NT2/D1 (cell line): ENCODE results near the gene MANEA.
A peak's percentile ranks its signal among the peaks of the same experiment; 100 is the strongest.

ENCODE experiments used
- DNase-seq: peaks from one replicate; pipeline ENCODE4 v3.0.0-alpha.2; 2011; ENCODE audit warnings: low read depth, low spot score
- H3K27me3 ChIP-seq: 2 replicates; pipeline ENCODE4 v1.6.0; 2011; ENCODE audit warnings: mild to moderate bottlenecking; ENCODE audit not compliant: insufficient read length, insufficient read depth
- H3K36me3 ChIP-seq: 2 replicates; pipeline ENCODE4 v1.6.1; 2011; ENCODE audit warnings: mild to moderate bottlenecking, low read length, mixed read lengths; ENCODE audit not compliant: insufficient read depth, insufficient read length
- H3K4me1 ChIP-seq: 2 replicates; pipeline ENCODE4 v1.5.1; 2011; ENCODE audit not compliant: insufficient read depth, insufficient read length
- H3K4me3 ChIP-seq: 2 replicates; pipeline ENCODE4 v1.5.1; 2011; ENCODE audit warnings: low read depth; ENCODE audit not compliant: insufficient read length
- H3K9ac ChIP-seq: 2 replicates; pipeline ENCODE4 v1.6.0; 2011; ENCODE audit warnings: low read depth; ENCODE audit not compliant: insufficient read length
- H3K9me3 ChIP-seq: 2 replicates; pipeline ENCODE4 v1.5.1; 2011; ENCODE audit warnings: mild to moderate bottlenecking, low read length; ENCODE audit not compliant: insufficient read depth
- SUZ12 ChIP-seq: IDR thresholded peaks from 2 replicates; pipeline ENCODE4 v1.6.1; 2011; ENCODE audit not compliant: insufficient read length, insufficient read depth; ENCODE audit errors: extremely low read depth
- YY1 ChIP-seq: IDR thresholded peaks from 2 replicates; pipeline ENCODE4 v1.6.1; 2011; ENCODE audit not compliant: insufficient read length, insufficient read depth
- ZNF274 ChIP-seq: IDR thresholded peaks from 2 replicates; pipeline ENCODE4 v1.6.1; 2011; ENCODE audit warnings: mild to moderate bottlenecking, low read depth, low read length

MANEA gene, protein sequence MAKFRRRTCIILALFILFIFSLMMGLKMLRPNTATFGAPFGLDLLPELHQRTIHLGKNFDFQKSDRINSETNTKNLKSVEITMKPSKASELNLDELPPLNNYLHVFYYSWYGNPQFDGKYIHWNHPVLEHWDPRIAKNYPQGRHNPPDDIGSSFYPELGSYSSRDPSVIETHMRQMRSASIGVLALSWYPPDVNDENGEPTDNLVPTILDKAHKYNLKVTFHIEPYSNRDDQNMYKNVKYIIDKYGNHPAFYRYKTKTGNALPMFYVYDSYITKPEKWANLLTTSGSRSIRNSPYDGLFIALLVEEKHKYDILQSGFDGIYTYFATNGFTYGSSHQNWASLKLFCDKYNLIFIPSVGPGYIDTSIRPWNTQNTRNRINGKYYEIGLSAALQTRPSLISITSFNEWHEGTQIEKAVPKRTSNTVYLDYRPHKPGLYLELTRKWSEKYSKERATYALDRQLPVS

DNA sequence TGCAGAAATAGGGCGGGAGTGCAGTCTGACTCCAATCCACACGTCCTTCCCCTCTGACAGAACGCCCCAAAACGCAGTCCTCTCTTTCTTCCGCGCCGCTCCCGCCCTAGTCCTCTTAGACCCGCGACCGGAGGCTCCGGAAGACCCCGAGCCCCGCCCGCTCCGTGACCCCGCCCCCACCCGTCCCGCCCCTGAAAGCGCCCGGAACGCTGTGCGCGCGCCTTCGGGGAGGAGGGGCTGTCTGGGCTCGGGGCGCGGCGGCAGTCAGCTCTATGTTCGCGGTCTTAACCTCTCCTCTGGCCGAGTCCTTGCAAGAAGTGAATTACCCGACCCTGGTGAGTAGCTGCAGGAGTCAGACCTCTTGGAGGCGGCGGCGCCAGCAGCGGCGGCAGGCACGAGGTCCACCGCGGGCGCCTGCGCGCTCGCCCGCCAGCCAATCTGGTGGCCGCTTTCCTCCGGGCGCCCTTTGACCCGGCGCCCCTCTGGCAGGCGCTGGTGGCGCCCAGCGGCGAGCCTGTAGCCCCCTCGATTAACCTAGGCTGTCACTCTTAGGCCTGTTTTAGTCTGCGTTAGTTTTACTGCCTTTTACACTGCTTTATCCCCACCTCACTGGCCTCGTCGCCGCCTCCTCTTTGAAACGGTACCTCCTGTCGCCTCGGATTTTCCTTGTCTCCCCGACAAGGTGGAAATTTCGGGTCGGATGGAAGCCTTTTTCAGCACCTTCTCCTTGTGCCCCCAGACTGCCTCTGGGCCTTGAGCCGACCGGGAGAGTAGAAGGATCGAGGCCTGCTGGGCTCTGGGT is at the start of gene MANEA:
Gene MANEA, plus strand, starts transcription at position 232 of the 802 bp plus-strand sequence. CDS start 8,905 bp downstream, outside the sequence.
- H3K9ac ChIP-seq, result peak within 1 kb of the TSS; percentile 79
- H3K4me3 ChIP-seq, result peak within 1 kb of the TSS; percentile 77
- no peak for TF ChIP-seq ZNF274
- TF ChIP-seq SUZ12, result no peak
- TF ChIP-seq YY1, result no peak
- H3K4me1 ChIP-seq, result no peaks in the 10 kb centered on the region
- H3K9me3 ChIP-seq, result no peaks in the 10 kb centered on the region
- H3K27me3 ChIP-seq, result no peaks in the 10 kb centered on the region
- peak; percentile 39 for DNase-seq
- no peaks in the 10 kb centered on the region for H3K36me3 ChIP-seq

- Histone ChIP-seq H3K36me3 (no peaks in the 10 kb centered on the region), H3K9ac (no peak overlapping the region), H3K4me3 (no peak overlapping the region), H3K4me1 (no peaks in the 10 kb centered on the region), H3K27me3 (no peaks in the 10 kb centered on the region), H3K9me3 (no peaks in the 10 kb centered on the region)
- no peak for TF ChIP-seq ZNF274
- TF ChIP-seq SUZ12, result no peak
- TF ChIP-seq YY1, result no peak
- no peak for DNase-seq
These were observed 47.6 kb upstream of the MANEA start for GRCh38 chr6:95529762-95530161.

DNA sequence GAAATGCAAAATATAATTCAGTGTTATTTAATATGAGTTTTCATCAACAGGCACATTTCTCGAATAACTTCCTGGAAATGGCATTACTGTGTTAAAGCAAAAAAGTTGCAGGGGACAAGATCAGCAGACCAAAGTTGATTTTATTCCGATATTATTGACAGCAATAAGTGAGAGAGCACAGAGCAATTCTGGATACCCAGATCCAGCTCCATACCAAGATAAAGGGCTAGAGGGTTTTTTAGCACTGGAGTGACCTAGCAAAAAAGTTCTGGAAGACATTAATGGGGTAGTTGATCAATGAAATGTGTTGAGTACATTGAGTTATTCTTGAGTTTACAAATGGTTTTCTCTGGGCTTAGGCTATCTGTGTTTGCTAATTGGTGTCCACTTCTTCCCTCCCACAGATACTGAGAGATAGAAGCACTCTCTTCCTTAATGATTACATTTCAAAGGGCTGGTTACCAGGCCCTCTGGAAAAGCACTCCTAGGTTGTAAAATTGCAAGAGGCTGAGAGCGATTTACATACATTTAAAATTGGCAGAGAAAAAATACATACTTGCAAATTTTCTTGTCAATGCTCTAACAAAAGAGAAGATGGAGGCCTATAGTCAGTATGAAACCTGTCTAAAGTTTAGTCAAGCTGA is 47.0 kb upstream of the MANEA start:
- no peaks in the 10 kb centered on the region for H3K27me3 ChIP-seq
- no peaks in the 10 kb centered on the region for H3K36me3 ChIP-seq
- no peak for TF ChIP-seq SUZ12
- TF ChIP-seq ZNF274, result no peak
- no peak for TF ChIP-seq YY1
- H3K4me3 ChIP-seq, result no peak overlapping the region
- no peak overlapping the region for H3K9ac ChIP-seq
- no peak for DNase-seq
- no peaks in the 10 kb centered on the region for H3K4me1 ChIP-seq
- no peaks in the 10 kb centered on the region for H3K9me3 ChIP-seq

GRCh38 chr6:95543798-95544197 is 33.5 kb upstream of the MANEA start:
- Histone ChIP-seq H3K9ac (no peak overlapping the region), H3K4me1 (no peaks in the 10 kb centered on the region), H3K27me3 (no peaks in the 10 kb centered on the region), H3K4me3 (no peak overlapping the region), H3K36me3 (no peaks in the 10 kb centered on the region), H3K9me3 (no peaks in the 10 kb centered on the region)
- no peak for DNase-seq
- TF ChIP-seq SUZ12 (no peak), ZNF274 (no peak), YY1 (no peak)

DNA sequence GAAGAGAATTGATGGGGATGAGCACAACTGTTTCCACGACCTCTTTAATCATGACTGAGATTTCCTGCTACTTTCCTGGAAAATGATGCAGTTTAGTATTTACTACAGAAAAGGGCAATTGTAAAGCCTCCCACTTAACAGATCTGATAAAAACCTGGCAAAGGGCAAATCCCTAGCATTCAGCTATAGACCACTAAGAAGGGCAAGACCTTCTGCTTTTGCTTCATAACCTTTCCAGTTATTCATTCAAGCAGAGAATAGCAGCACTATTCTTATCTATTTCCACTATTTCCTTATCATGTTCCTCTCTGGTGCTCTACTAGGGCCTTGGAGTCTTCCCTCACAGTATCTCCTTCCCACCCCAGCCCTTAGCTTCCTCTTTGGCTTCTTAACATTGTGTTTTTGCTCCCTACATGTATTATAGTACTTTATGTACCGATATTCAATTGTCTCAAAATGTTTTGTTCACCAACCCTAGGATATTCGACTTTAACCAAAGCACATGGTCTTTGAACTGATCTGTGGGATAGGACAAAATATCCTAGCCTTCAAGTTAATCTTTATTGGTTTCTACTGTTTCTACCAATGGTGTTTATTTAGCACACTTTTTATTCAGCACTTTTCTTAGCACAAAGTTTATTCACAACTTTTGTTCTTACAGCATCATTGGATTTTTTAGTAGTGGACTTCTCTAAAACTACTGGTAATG is 32.7 kb upstream of the MANEA start:
- H3K36me3 ChIP-seq, result no peaks in the 10 kb centered on the region
- H3K4me1 ChIP-seq, result no peaks in the 10 kb centered on the region
- no peaks in the 10 kb centered on the region for H3K9me3 ChIP-seq
- no peak for TF ChIP-seq YY1
- DNase-seq, result no peak
- no peak overlapping the region for H3K9ac ChIP-seq
- no peaks in the 10 kb centered on the region for H3K27me3 ChIP-seq
- H3K4me3 ChIP-seq, result no peak overlapping the region

GRCh38 chr6:95545226-95545625 is 32.1 kb upstream of the MANEA start:
- no peaks in the 10 kb centered on the region for H3K4me1 ChIP-seq
- no peaks in the 10 kb centered on the region for H3K36me3 ChIP-seq
- no peak overlapping the region for H3K9ac ChIP-seq
- DNase-seq, result no peak
- H3K4me3 ChIP-seq, result no peak overlapping the region
- H3K27me3 ChIP-seq, result no peaks in the 10 kb centered on the region
- no peaks in the 10 kb centered on the region for H3K9me3 ChIP-seq
- TF ChIP-seq ZNF274 (no peak), YY1 (no peak), SUZ12 (no peak)

DNA sequence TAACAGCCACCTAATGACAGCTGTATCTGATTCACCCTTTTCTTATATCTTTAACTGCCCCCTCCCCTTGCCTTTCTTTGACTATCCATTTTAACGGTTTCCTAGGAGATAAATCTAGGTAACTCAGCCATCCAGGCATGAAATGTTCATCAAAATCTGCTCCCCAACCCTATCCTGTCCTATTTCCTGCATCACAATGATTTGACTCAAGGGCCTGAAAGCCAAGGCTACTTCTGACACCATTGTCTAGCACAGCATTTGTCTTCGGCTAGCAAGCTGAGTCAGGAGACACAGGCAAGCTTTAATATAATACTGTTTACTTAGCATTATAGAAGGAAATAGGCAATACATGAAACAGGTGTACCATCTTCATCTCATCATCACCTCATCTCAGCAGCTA is 31.6 kb upstream of the MANEA start:
- Histone ChIP-seq H3K4me3 (no peak overlapping the region), H3K9me3 (no peaks in the 10 kb centered on the region), H3K9ac (no peak overlapping the region), H3K4me1 (no peaks in the 10 kb centered on the region), H3K36me3 (no peaks in the 10 kb centered on the region), H3K27me3 (no peaks in the 10 kb centered on the region)
- DNase-seq, result no peak
- TF ChIP-seq ZNF274 (no peak), YY1 (no peak), SUZ12 (no peak)
